Caco-2 (cell line): ENCODE results near the gene BUD23. TPM values are rescaled to one million over a fixed set of nuclear protein-coding genes. Genes with fewer than 3 reads are reported as not detected.

Experiments
- BruUV-seq: library from RNA; stranded (reverse); fragments of 400-500 nt; replicated peaks from 2 replicates; lab custom pipeline; 2021; lab: Mats Ljungman, UMichigan
- CTCF ChIA-PET: fragments of 300-600 bp; sonication (Branson Sonifier 250); formaldehyde crosslinking; loops from one replicate; lab custom pipeline; 2022; ENCODE audit warnings: antibody characterized with exemption; lab: Charles Lee
- POLR2A ChIA-PET: fragments of 300-600 bp; sonication (Branson Sonifier 250); formaldehyde crosslinking; loops from one replicate; lab custom pipeline; 2022; ENCODE audit warnings: antibody characterized with exemption; lab: Charles Lee
- DNase-seq, 2 experiments: peaks; one replicate each; pipeline versions ENCODE4 v3.0.0 to v3.0.0-alpha.2; 2020 to 2022
- H3K27me3 ChIP-seq: replicated peaks from 2 replicates; pipeline ENCODE4 v1.6.0; 2011; ENCODE audit warnings: low read length; ENCODE audit not compliant: control insufficient read depth, insufficient read depth
- H3K36me3 ChIP-seq: 2 replicates; pipeline ENCODE4 v1.5.1; 2011; ENCODE audit warnings: low read length; ENCODE audit not compliant: control insufficient read depth, insufficient read depth
- H3K4me1 ChIP-seq: fragments of 250-450 bp; sonication (Bioruptor Pico); 2 replicates; pipeline ENCODE4 v1.5.1; 2020; ENCODE audit warnings: mild to moderate bottlenecking
- H3K4me3 ChIP-seq: 2 replicates; pipeline ENCODE4 v1.5.1; 2011; ENCODE audit warnings: low read depth, mild to moderate bottlenecking, control low read depth, low read length
- H3K9me3 ChIP-seq: fragments of 250-450 bp; sonication (Bioruptor Pico); 2 replicates; pipeline ENCODE4 v1.5.1; 2020; ENCODE audit warnings: mild to moderate bottlenecking, moderate library complexity
- H3K27ac Mint-ChIP-seq: one replicate; pipeline ENCODE4 v1.8.0; 2022; ENCODE audit warnings: mixed read lengths; ENCODE audit not compliant: unreplicated experiment
- H3K27me3 Mint-ChIP-seq: one replicate; pipeline ENCODE4 v1.8.0; 2022; ENCODE audit warnings: mixed read lengths; ENCODE audit not compliant: insufficient read depth, unreplicated experiment
- H3K36me3 Mint-ChIP-seq: one replicate; pipeline ENCODE4 v1.8.0; 2022; ENCODE audit warnings: mild to moderate bottlenecking, mixed read lengths; ENCODE audit not compliant: insufficient read depth, unreplicated experiment
- H3K4me1 Mint-ChIP-seq: one replicate; pipeline ENCODE4 v1.8.0; 2022; ENCODE audit warnings: low read depth, mixed read lengths; ENCODE audit not compliant: unreplicated experiment
- H3K4me3 Mint-ChIP-seq: one replicate; pipeline ENCODE4 v1.8.0; 2022; ENCODE audit warnings: mild to moderate bottlenecking, moderate library complexity, mixed read lengths; ENCODE audit not compliant: unreplicated experiment
- H3K9me3 Mint-ChIP-seq: one replicate; pipeline ENCODE4 v1.8.0; 2022; ENCODE audit warnings: mixed read lengths; ENCODE audit not compliant: unreplicated experiment
- CTCF ChIP-seq, 2 experiments: fragments of 200-600 bp in 1 of 2; IDR thresholded peaks; 1 replicate in 1 of 2; 2 replicates in 1 of 2; pipeline versions ENCODE4 v1.5.1 to v1.8.0; 2011 to 2022; ENCODE audit warnings: antibody characterized with exemption in 1 of 2, control low read depth in 1 of 2, inconsistent platforms in 1 of 2, low read depth in 1 of 2, low read length in 1 of 2, mild to moderate bottlenecking in 1 of 2, moderate library complexity in 1 of 2; ENCODE audit not compliant: insufficient read depth in 1 of 2, severe bottlenecking in 1 of 2, unreplicated experiment in 1 of 2
- intact Hi-C: fragments of 100-400 bp; cut with micrococcal nuclease; formaldehyde crosslinking; loops from one replicate; pipeline ENCODE4 v1.10.0; 2022; ENCODE audit not compliant: unreplicated experiment
- total RNA-seq: library from RNA; stranded (reverse); gene quantifications from 2 replicates; pipeline ENCODE4 v1.2.3, GENCODE V29; 2022

Gene BUD23
- total RNA-seq, 1 experiment from 2014 or later, result 144 TPM

GRCh38 chr7:73703757-73704639 lies 20.6 kb downstream of the BUD23 start:
- Histone ChIP-seq H3K4me1 (peaks cover 11% of the 10 kb centered on the region), H3K9me3 (no peaks in the 10 kb centered on the region), H3K36me3 (peaks cover 1% of the 10 kb centered on the region; the same call in 1 of the 2 replicates), H3K27me3 (no peaks in the 10 kb centered on the region), H3K4me3 (no peak overlapping the region)
- intact Hi-C loops, result no loop called here
- TF ChIP-seq CTCF (IDR thresholded peaks at IDR 0.05; ENCODE audit: insufficient read depth in 1 of 2, low read depth in 1 of 2, low read length in 1 of 2, severe bottlenecking in 1 of 2, unreplicated experiment in 1 of 2), result no peak
- DNase-seq, result no peak
- POLR2A ChIA-PET, result no interaction called here
- no peak overlapping the region for H3K27ac Mint-ChIP-seq
- no peaks in the 10 kb centered on the region for H3K27me3 Mint-ChIP-seq
- CTCF ChIA-PET, result interaction anchor here (0.6 to 1.2 kb wide), 2 partner anchors 11 to 34 kb away, joined by 3 read pairs; partner anchors contain the start of gene ABHD11
- peaks cover 77% of the 10 kb centered on the region for H3K36me3 Mint-ChIP-seq
- H3K9me3 Mint-ChIP-seq, result no peaks in the 10 kb centered on the region
- no peak overlapping the region for H3K4me3 Mint-ChIP-seq
- BruUV-seq, result no TSS peak
- no peaks in the 10 kb centered on the region for H3K4me1 Mint-ChIP-seq

- H3K4me1 Mint-ChIP-seq, result no peaks in the 10 kb centered on the region
- Histone ChIP-seq H3K4me3 (no peak overlapping the region), H3K9me3 (no peaks in the 10 kb centered on the region), H3K4me1 (peaks cover 2% of the 10 kb centered on the region), H3K36me3 (peaks cover 1% of the 10 kb centered on the region; the same call in 1 of the 2 replicates), H3K27me3 (no peaks in the 10 kb centered on the region)
- no peak overlapping the region for H3K4me3 Mint-ChIP-seq
- peaks cover 69% of the 10 kb centered on the region for H3K36me3 Mint-ChIP-seq
- no TSS peak for BruUV-seq
- no peak for DNase-seq
- ChIA-PET POLR2A (no interaction called here), CTCF (interaction anchor here (1.2 kb wide), 1 partner anchor 10 kb away, joined by 3 read pairs; no protein-coding TSS in a partner anchor)
- intact Hi-C loops, result no loop called here
- H3K27ac Mint-ChIP-seq, result no peak overlapping the region
- TF ChIP-seq CTCF (IDR thresholded peaks at IDR 0.05; ENCODE audit: insufficient read depth in 1 of 2, low read depth in 1 of 2, low read length in 1 of 2, severe bottlenecking in 1 of 2, unreplicated experiment in 1 of 2), result no peak
- H3K27me3 Mint-ChIP-seq, result no peaks in the 10 kb centered on the region
- no peaks in the 10 kb centered on the region for H3K9me3 Mint-ChIP-seq
These were observed 21.5 kb downstream of the BUD23 start for GRCh38 chr7:73704640-73705550.

- no peaks in the 10 kb centered on the region for H3K27me3 ChIP-seq
- H3K27me3 Mint-ChIP-seq, result no peaks in the 10 kb centered on the region
- H3K4me1 ChIP-seq, result no peaks in the 10 kb centered on the region
- POLR2A ChIA-PET, result no interaction called here
- CTCF ChIA-PET, result no interaction called here
- no peak overlapping the region for H3K27ac Mint-ChIP-seq
- H3K36me3 ChIP-seq, result peaks cover 1% of the 10 kb centered on the region; the same call in 1 of the 2 replicates
- peaks cover 64% of the 10 kb centered on the region for H3K36me3 Mint-ChIP-seq
- intact Hi-C loops, result no loop called here
- BruUV-seq, result no TSS peak
- no peak overlapping the region for H3K4me3 ChIP-seq
- no peaks in the 10 kb centered on the region for H3K4me1 Mint-ChIP-seq
- no peaks in the 10 kb centered on the region for H3K9me3 Mint-ChIP-seq
- TF ChIP-seq CTCF (IDR thresholded peaks at IDR 0.05; ENCODE audit: insufficient read depth in 1 of 2, low read depth in 1 of 2, low read length in 1 of 2, severe bottlenecking in 1 of 2, unreplicated experiment in 1 of 2), result no peak
- no peak for DNase-seq
- no peaks in the 10 kb centered on the region for H3K9me3 ChIP-seq
- no peak overlapping the region for H3K4me3 Mint-ChIP-seq
These were observed 22.1 kb downstream of the BUD23 start for GRCh38 chr7:73705551-73705920.
